ENCODE data around the gene PPP1CA.
A peak's percentile ranks its signal among the peaks of the same experiment; 100 is the strongest.

The PPP1CA gene

DNA sequence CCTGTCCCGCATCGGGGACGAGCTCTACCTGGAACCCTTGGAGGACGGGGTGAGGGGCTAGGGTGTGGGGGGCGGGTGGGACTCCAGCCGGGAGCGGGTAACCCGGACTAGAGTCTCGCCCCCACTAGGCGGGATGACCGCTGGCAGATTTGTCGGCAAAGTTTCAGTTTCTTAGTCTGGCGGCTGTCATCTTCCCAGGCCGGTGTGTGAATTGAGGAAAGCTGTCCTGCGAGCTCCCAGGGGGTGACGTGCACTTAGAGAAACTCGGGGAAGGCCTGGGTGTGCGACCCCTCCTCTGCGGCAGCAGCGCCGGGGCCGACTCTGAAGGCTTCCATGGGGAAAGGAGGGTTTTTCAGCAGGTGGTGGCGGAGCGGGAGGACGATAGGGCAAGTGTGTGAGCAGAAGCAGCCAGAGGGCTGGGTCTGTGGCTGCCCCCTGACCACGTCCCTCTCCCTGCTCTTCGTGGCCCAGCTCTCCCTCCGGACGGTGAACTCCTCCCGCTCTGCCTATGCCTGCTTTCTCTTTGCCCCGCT lies 9.4 kb downstream of the PPP1CA start:
- ATAC-seq (no peak), DNase-seq (no peak)
- Mint-ChIP-seq H3K9me3 (no peaks in the 10 kb centered on the region), H3K4me1 (peaks cover 61% of the 10 kb centered on the region), H3K27me3 (no peaks in the 10 kb centered on the region), H3K27ac (peak overlapping the region; percentile 85 to 87), H3K4me3 (peak overlapping the region; percentile 94 to 95)

DNA sequence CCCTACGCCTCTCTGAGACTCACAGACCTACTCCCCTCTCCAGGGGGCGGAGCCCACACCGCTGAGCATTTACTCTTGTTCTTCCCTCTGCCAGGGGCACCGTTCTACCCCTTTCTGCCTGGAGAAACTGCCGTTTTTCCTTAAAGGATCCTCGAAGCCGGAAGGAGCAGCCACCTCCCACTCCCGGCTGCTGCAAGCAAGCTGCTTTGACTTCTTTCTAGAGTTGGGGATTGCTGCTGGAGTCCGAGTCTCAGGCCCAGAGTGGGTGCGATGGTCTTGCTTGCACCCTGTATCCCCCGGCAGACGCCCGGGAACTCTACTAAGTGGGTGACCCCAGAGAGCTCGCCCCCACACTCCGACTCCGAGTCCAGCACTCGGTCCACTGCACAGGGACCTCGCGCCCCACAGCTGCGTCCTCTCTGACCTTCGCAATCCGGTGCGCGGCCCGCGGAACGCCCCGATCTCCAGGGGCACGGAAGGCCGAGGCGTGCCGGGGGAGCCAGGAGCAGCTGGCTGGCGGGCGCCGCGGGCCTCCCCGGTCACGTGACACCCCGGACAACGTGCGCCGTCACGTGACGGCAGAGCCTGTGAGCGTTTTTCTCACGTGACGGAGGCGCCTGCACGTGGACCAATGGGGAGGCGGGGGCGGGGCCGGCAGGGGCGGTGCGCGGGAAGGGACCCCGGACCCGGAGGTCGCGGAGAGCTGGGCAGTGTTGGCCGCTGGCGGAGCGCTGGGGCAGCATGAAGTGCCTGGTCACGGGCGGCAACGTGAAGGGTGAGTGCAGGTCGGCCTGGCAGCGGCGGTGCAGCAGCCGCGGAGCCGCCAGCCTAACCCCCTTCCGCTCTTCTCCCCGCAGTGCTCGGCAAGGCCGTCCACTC lies 10.1 kb downstream of the PPP1CA start, which contains the start of gene RAD9A:
Gene RAD9A (plus strand): TSS at position 683 of the 879 bp plus-strand sequence. CDS start 59 bp downstream, at position 742.
- Mint-ChIP-seq H3K27me3 (no peaks in the 10 kb centered on the region), H3K27ac (peak within 1 kb of the TSS; percentile 85 to 93), H3K4me1 (peaks cover 54% of the 10 kb centered on the region), H3K4me3 (peak within 1 kb of the TSS; percentile 94 to 95), H3K9me3 (no peaks in the 10 kb centered on the region)
- peak; percentile 86 to 92 for DNase-seq
- ATAC-seq, result peak; percentile 72

DNA sequence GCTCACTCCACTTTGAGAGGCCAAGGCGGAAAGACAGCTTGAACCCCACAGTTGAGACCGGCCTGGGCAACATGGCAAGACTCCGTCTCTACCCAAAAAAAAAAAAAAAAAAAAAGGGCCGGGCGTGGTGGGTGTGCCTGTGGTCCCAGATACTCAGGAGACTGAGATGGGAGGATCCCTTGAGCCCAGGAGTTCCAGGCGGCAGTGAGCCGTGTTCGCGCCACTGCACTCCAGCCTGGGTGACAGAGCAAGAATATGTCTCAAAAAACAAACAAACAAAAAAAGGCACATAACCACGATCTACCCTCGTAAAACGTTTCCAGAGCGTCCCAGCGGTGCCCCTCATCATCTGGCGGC lies 10.7 kb downstream of the PPP1CA start:
- H3K9me3 Mint-ChIP-seq, result no peaks in the 10 kb centered on the region
- peaks cover 48% of the 10 kb centered on the region for H3K4me1 Mint-ChIP-seq
- H3K27ac Mint-ChIP-seq, result peak overlapping the region in 1 of 2 donors; percentile 93
- ATAC-seq (no peak), DNase-seq (no peak)
- peaks cover under 1% of the 10 kb centered on the region for H3K27me3 Mint-ChIP-seq
- H3K4me3 Mint-ChIP-seq, result peak overlapping the region; percentile 94 to 95

DNA sequence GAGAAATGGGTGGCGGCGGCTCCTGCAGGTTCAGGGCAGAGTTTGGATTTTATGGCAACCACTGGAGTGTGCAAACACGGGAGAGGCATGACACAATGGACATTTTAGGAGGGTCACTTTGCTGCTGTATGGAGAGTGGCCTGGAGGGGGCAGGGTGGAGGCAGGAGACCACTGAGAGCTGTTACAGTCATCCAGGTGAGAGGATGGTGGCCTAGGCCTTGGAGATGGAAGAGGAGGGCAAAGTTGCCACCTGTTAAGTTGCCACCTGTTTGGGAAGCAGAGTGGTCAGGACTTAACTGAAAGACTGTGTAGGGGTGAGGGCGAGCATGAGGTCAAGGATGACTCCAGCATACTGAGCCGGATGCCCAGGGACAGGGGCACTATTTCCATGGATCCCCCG lies 12.2 kb downstream of the PPP1CA start:
- H3K4me3 Mint-ChIP-seq, result peak overlapping the region; percentile 49 to 53
- ATAC-seq, result peak; percentile 72
- peaks cover 10% of the 10 kb centered on the region for H3K27me3 Mint-ChIP-seq
- H3K27ac Mint-ChIP-seq, result peak overlapping the region in 1 of 2 donors; percentile 19
- peak; percentile 54 to 65 for DNase-seq
- H3K4me1 Mint-ChIP-seq, result peaks cover 53% of the 10 kb centered on the region
- no peaks in the 10 kb centered on the region for H3K9me3 Mint-ChIP-seq

DNA sequence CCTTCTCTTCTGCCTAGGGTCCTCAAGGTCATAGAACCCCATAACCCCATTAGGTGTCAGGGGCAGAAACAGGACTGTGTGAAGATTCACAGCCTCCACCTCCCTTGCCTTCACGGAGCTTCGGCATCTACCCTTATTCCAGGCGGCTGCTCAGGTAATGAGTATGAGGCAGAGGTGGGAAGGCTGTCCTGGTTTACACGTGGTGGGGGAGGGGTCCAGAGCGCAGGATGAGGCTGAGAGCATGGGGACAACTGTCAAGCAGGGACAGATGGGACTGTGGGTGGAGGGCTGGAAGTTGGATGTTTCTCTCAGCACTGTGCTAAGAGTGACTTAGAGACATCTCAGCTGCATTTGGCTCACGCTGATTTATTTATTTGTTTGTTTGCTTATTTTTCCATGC lies 14.1 kb downstream of the PPP1CA start:
- Mint-ChIP-seq H3K4me1 (peaks cover 39% of the 10 kb centered on the region), H3K27ac (no peak overlapping the region), H3K4me3 (no peak overlapping the region), H3K9me3 (no peaks in the 10 kb centered on the region), H3K27me3 (peaks cover 10% of the 10 kb centered on the region)
- ATAC-seq (no peak), DNase-seq (no peak)

DNA sequence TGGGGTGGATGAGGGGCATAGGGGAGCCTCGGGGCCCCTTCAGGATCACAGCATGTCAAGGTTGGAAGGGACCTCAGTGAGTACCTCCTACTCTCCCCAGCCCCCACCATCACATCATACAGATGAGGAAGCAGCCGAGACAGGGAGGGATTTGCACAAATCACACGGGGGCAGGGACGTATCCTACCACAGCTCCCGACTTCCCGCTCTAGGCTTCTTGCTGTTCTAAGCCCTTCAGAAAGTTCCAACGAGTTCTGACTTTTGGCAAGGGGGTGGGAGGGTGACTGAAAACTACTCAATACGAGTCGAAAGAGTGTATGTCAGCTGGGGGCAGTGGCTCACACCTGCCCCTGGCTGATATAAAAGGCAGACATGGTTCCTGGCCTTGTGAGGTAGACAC lies 14.6 kb downstream of the PPP1CA start:
- Mint-ChIP-seq H3K4me3 (no peak overlapping the region), H3K27me3 (peaks cover 10% of the 10 kb centered on the region), H3K9me3 (no peaks in the 10 kb centered on the region), H3K27ac (no peak overlapping the region), H3K4me1 (peaks cover 38% of the 10 kb centered on the region)
- ATAC-seq (no peak), DNase-seq (no peak)

DNA sequence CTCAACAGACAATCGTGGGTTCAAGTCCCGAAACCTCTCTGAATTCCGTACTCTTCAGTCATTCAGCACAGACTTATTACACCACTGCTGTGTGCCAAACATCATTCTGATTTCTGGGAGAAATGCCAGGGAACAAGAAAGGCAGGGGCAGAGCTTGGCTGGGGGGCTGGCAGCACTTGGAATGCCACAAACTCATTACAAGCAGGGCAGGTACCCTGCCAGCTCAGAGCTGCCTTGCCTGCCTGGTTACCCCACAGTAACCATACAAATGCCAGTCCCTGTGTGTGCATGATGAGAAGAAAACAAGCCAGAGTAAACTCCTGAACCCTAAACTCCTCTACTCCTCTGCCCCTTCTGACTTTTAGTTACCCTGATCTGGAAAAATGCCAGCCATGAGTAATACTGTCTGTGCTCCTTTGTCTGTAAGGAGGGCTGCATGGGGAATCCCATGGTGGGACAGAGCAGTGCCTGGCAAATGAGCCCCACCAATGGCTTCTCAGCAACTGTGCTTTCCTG lies 16.7 kb downstream of the PPP1CA start:
- Mint-ChIP-seq H3K27me3 (peaks cover 22% of the 10 kb centered on the region), H3K4me1 (peaks cover 29% of the 10 kb centered on the region), H3K27ac (no peak overlapping the region), H3K4me3 (no peak overlapping the region), H3K9me3 (no peaks in the 10 kb centered on the region)
- ATAC-seq (no peak), DNase-seq (no peak)

DNA sequence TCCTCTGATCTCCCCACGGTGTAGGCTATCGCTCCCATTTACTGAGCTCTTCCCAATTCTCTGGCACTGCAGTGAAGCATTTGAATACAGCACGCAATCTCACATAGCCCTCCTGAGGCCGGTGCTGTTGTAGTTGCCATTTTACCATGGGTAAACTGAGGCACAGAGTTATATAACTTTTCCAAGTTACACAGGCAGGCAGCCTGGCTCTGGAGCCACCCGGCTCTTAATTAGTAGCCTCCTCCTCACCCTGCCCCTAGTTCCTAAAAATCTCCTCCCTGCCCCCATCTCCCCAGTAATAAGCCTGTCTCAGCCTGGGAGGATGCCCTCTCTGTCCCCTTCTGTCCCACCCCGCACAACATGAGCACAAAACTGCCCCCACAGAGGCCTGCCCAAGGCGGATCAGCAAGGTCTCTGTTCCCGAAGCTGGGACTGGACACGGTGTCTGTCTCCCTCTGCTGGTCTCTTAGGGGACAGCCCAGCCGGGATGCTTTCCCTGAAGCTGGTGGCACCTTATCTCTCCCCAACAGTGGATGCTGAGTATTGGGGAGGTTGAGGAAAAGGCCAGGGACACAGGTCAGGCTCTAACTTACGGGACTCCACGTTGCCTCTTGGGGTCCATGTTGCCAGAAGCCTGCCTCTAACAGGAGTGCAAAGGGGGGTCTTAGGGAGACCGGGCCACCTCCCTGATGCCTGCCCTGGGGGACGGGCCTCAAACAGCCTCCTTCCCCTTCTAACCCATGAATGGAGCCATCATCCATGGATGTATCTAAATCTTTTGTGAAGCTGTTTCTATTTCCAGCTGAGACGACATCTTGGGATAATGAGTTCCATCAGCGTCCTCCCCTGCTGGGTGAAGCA lies 19.2 kb downstream of the PPP1CA start:
- no peak overlapping the region for H3K27ac Mint-ChIP-seq
- H3K9me3 Mint-ChIP-seq, result no peaks in the 10 kb centered on the region
- DNase-seq (peak; percentile 83 to 84), ATAC-seq (peak; percentile 90)
- H3K4me1 Mint-ChIP-seq, result peaks cover 29% of the 10 kb centered on the region
- no peak overlapping the region for H3K4me3 Mint-ChIP-seq
- peaks cover 28% of the 10 kb centered on the region for H3K27me3 Mint-ChIP-seq

DNA sequence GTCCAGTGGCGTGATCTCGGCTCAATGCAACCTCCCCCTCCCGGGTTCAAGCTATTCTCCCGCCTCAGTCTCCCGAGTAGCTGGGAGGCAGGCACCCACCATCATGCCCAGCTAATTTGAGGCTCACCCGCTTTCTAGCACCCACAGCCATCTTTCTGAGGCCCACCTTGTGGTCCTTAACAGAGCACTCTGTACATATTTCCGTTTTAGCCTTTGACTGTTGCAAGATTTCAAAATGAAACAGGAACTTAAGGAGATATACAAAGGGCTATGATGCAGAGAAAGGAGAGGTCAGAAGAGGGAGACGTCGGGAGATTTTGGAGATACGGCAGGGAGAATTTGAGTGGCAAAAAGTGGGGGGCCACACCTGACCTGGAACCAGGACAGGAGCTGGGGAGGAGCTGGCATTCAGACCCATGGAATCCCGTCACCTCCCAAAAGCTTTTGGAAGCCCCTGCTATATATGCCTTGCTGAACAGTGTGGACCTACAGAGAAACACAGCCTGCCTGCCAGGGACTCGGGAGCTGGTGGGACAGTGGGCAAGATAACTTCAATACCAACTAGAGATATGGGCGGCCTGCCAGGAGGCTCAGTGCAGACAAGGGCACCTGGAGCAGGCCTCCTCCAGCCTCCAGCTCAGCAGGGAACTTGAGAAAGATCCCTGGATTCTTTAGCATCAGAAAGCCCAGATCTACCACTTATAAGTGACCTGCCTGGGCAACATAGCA lies 20.2 kb downstream of the PPP1CA start:
- no peak for DNase-seq
- H3K4me1 Mint-ChIP-seq, result peaks cover 29% of the 10 kb centered on the region
- no peak overlapping the region for H3K27ac Mint-ChIP-seq
- H3K9me3 Mint-ChIP-seq, result no peaks in the 10 kb centered on the region
- no peak for ATAC-seq
- peaks cover 30% of the 10 kb centered on the region for H3K27me3 Mint-ChIP-seq
- H3K4me3 Mint-ChIP-seq, result no peak overlapping the region

DNA sequence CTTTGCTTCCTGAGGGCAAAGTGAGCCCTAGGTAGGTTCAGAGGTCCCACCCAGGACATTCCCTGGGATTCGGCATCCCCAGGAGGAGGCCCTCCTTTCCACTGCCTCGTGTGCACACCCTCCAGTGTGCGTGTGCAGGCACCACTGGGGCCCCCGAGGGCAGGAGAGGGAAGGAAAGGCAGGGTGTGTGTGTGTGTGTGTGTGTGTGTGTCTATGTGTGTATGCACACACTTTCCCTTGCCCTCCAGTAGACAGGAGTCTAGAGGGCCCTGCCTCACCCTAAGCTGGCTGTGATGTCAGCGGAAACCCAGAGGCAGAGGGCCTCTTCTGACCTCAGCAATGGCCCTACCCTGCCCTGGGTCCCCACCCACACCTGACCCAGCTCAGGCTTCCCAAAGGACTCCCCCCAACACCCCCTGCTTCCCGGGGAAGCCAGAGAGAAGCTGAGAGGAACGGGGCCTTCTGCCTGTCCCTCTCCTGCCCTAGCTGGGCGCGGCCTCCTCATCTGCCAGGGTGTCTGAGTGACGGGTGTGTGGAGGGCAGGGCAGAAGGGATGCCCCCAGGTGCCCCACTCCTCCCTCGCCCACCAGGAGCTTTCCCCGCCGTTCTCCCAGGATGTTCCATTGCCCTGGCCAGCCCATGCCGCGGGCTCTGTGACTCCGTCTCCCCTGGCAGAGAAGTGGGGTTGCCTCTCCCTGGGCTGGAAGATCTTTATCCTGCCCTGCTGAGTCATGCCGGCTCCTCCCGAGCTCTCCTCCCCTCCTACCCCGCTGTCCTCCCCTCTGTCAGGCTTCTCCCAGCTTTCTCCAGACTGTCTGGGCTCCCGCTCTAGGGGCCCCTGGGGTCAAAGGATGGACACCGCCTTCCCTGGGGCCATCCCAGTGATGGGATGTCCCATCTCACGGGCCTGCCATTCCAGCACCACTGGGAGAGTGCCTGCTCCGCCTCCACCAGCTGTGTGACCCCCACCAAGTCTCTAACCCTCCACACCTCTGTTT lies 22.3 kb downstream of the PPP1CA start:
- H3K4me1 Mint-ChIP-seq, result peaks cover 36% of the 10 kb centered on the region
- ATAC-seq (peak; percentile 22), DNase-seq (no peak)
- H3K4me3 Mint-ChIP-seq, result no peak overlapping the region
- H3K27me3 Mint-ChIP-seq, result peaks cover 40% of the 10 kb centered on the region
- no peaks in the 10 kb centered on the region for H3K9me3 Mint-ChIP-seq
- no peak overlapping the region for H3K27ac Mint-ChIP-seq

DNA sequence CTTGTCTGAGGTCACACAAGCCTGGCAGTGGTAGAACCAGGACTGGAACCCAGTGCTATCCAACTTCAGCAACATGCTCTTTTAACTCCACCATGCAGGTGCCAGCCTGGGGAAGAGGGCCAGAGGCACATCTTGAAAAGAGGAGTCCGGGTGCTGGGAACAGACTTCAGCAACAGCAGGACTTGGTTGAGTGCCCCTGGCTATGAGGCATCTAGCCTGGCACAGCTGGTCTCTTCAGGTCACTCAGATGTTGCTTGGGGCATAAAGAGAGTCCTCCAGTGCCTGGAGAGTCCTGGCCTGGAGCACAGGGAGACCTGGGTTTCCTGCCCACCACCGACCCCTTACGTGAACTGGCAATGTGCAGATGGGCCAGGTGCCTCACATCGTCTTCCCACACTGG lies 23.1 kb downstream of the PPP1CA start:
- Mint-ChIP-seq H3K27me3 (peaks cover 48% of the 10 kb centered on the region), H3K4me3 (no peak overlapping the region), H3K27ac (no peak overlapping the region), H3K9me3 (no peaks in the 10 kb centered on the region), H3K4me1 (peaks cover 44% of the 10 kb centered on the region)
- DNase-seq (no peak), ATAC-seq (no peak)

DNA sequence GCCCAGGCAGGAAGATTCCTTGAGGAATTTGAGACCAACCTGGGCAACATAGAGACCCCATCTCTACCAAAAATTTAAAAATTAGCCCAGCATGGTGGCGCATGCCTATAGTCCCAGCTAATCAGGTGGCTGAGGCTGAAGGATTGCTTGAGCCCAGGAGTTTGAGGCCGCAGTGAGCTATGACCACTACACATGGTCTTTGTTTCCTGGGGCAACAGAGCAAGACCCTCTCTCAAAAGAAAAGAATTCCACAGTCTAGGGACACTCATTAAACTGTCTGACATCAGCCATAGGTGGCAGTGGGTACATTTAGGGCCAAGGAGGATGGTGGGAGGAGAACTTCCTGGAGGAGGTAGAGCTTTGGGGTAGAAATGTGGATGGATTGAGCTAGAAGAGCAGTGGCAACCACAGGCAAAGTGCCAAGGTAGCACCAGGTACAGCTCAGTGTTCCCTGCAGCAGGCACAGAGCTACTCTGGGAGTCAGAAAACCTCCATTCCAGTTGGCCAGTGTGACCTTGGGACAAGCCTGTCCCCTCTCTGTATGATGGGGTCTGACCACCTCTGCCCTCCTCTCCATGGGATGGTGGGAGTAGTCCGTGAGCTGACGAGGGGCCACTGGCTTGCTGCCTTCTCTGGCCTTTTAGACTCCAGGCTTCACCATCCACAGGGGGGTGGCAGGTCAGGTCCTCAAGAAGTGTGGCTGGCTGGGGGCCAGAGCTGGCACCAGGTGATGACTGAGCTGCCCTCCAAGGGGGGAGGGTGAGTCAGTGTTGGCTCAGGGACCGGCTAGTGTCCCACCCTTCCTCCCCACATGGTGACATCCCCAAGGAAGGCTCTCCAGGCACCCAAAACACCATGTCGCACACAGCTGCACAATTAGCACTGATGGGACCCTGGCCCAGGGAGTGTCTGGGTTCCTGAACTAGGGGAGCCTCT lies 24.5 kb downstream of the PPP1CA start:
- peaks cover 50% of the 10 kb centered on the region for H3K27me3 Mint-ChIP-seq
- DNase-seq, result no peak
- H3K4me1 Mint-ChIP-seq, result peaks cover 40% of the 10 kb centered on the region
- H3K9me3 Mint-ChIP-seq, result no peaks in the 10 kb centered on the region
- H3K4me3 Mint-ChIP-seq, result no peak overlapping the region
- H3K27ac Mint-ChIP-seq, result no peak overlapping the region
- no peak for ATAC-seq

DNA sequence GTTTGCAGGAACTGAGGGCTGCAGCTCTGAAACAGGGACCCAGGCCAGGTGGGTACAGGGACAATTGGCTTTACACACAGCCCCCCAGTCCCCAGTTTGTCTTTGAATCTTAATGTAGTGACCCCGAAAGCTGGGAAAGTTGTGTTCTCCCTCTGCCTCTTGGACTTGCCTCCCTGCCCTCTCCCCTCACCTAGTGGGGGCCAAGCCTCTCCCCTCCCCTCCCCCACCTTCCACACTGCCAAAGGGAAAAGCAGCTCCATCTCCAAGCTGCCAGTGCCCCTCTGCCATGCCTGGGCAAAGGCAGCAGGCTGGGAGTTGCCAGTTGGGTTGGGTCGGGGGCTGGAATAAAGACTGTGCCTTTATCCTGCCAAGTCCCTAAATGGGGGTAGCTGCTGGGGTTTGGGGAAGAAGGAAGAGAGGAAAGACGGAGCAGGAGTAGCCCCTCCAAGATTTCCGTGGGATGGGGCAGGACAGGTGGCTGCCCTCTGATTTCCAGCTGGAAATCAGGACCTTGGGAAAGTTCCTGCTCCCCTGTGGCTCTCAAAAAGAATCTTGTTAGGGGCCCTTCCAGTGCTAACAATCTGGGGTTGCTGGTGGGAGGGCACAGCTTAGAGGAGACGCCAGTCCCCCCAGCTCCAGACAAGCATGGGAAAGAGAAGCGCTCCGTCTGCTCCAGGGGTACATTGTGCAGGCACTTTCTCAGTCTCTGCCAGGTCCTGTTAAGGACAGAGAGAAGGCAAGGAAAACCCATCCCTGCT lies 25.4 kb downstream of the PPP1CA start:
- DNase-seq (no peak), ATAC-seq (no peak)
- H3K27ac Mint-ChIP-seq, result no peak overlapping the region
- no peak overlapping the region for H3K4me3 Mint-ChIP-seq
- H3K27me3 Mint-ChIP-seq, result peaks cover 57% of the 10 kb centered on the region
- H3K4me1 Mint-ChIP-seq, result peaks cover 45% of the 10 kb centered on the region
- H3K9me3 Mint-ChIP-seq, result no peaks in the 10 kb centered on the region
